Kidney tubule cell (primary cell): ENCODE measurements around the gene SLFN12L.
"Not testable (repeated sequence)": the region's sequence is repeated elsewhere in the genome, so short reads cannot be mapped to it uniquely, and the experiment has no call there.

ENCODE experiments used
- DNase-seq: peaks from one replicate; pipeline ENCODE4 v3.0.0-alpha.2; 2018; ENCODE audit warnings: low spot score

SLFN12L gene

GRCh38 chr17:35542990-35543389, 5.5 kb upstream of the SLFN12L start:
- no peak for DNase-seq

- DNase-seq, result no peak
These were observed 4.0 kb upstream of the SLFN12L start for GRCh38 chr17:35541434-35541833.

GRCh38 chr17:35540589-35541404, 3.3 kb upstream of the SLFN12L start:
- DNase-seq, result no peak

GRCh38 chr17:35539659-35540026, 2.2 kb upstream of the SLFN12L start:
- DNase-seq, result no peak

- no peak for DNase-seq
These were observed 760 bp downstream of the SLFN12L start for GRCh38 chr17:35536664-35537171.

- DNase-seq, result not testable (repeated sequence)
These were observed 2.1 kb downstream of the SLFN12L start for GRCh38 chr17:35535406-35535805.

- no peak for DNase-seq
These were observed 2.8 kb downstream of the SLFN12L start for GRCh38 chr17:35534576-35535093.

GRCh38 chr17:35531160-35531559, 6.3 kb downstream of the SLFN12L start:
- no peak for DNase-seq

GRCh38 chr17:35529866-35530265, 7.6 kb downstream of the SLFN12L start:
- DNase-seq, result no peak

GRCh38 chr17:35529326-35529725, 8.2 kb downstream of the SLFN12L start:
- DNase-seq, result not testable (repeated sequence)

GRCh38 chr17:35523296-35523695, 14.2 kb downstream of the SLFN12L start:
- DNase-seq, result no peak

- DNase-seq, result peak; percentile 43
These were observed 15.7 kb downstream of the SLFN12L start for GRCh38 chr17:35521654-35522256.

- no peak for DNase-seq
These were observed 16.3 kb downstream of the SLFN12L start for GRCh38 chr17:35521150-35521549.

- DNase-seq, result no peak
These were observed 17.5 kb downstream of the SLFN12L start for GRCh38 chr17:35519906-35520442.

- DNase-seq, result no peak
These were observed 18.0 kb downstream of the SLFN12L start for GRCh38 chr17:35519439-35519838.

- DNase-seq, result not testable (repeated sequence)
These were observed 19.0 kb downstream of the SLFN12L start for GRCh38 chr17:35518431-35518830.

- DNase-seq, result no peak
These were observed 22.5 kb downstream of the SLFN12L start for GRCh38 chr17:35515027-35515426.

- no peak for DNase-seq
These were observed 22.9 kb downstream of the SLFN12L start for GRCh38 chr17:35514564-35514963.

GRCh38 chr17:35510052-35510451, 27.4 kb downstream of the SLFN12L start:
- DNase-seq, result no peak

- not testable (repeated sequence) for DNase-seq
These were observed 29.8 kb downstream of the SLFN12L start for GRCh38 chr17:35507714-35508113.

- no peak for DNase-seq
These were observed 37.9 kb downstream of the SLFN12L start for GRCh38 chr17:35499548-35499947.

GRCh38 chr17:35498448-35499178, 38.9 kb downstream of the SLFN12L start:
- no peak for DNase-seq
